GM19452 (cell line): ENCODE measurements around the gene MEMO1.
A peak's percentile ranks its signal among the peaks of the same experiment; 100 is the strongest.
"Not testable (repeated sequence)": the region's sequence is repeated elsewhere in the genome, so short reads cannot be mapped to it uniquely, and the experiment has no call there.

ENCODE experiments used
- ATAC-seq: cut with Tn5 transposase; IDR thresholded peaks from one replicate; pipeline ENCODE4 v1.9.1; 2021; ENCODE audit not compliant: unreplicated experiment

Gene MEMO1

DNA sequence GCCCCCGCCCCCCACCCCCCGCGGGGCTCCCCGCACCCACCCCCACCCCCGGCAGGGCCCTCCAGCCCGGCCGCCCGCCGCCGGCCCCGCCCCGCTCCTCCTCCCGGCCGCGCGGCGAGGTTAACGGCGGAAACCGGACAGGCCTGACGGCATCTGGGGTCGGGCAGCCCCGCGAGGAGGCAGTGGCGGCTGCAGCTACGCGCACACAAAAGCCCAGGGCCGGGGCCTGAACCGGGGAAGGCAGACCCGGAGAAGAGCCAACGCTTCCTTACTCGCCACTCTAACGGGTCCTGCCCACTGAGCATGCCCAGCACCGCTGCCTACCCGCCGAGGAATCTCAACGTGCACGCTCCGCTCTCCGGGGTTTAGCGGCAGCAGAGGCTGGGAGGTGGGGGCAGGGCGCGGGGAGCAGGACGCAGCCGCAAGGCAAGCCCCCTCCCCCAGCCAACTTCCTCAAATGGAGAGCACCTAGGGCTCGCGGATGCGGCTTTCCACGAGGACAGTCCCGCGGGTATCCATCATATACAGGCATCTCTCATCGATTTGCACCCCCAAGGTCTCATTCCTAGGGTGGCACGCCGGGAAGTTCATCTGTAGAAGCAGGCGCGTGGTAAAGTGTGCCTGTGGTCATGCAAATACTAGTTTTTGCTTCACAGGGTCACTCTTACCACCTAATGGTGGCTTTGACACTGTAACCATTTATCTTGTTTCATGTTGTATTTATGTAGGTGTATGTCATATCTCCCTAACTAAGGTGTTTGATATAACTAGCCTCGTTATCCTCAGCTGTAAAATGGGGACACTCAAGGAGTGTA lies at the start of gene MEMO1:
Gene MEMO1 (minus strand): TSS at position 339 of the 815 bp plus-strand sequence. CDS start 761 bp downstream, outside the sequence.
- peak; percentile 65 for ATAC-seq

DNA sequence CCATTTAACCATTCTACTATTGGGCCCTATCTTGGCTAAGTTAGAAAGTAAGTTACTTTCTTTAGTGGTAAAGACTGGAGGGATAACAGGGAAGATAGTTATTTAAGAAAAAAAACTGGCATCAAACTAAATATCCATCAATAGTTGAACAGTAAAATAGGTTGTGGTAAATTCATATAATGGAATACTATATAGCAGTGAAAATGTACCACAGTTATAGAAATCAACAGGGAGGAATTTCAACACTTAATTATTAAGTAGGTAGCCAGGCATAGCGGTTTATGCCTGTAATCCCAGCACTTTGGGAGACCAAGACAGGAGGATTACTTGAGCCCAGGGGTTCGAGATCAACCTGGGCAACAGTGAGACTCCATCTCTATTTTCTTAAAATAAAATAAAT lies 49.5 kb upstream of the MEMO1 start:
- no peak for ATAC-seq

DNA sequence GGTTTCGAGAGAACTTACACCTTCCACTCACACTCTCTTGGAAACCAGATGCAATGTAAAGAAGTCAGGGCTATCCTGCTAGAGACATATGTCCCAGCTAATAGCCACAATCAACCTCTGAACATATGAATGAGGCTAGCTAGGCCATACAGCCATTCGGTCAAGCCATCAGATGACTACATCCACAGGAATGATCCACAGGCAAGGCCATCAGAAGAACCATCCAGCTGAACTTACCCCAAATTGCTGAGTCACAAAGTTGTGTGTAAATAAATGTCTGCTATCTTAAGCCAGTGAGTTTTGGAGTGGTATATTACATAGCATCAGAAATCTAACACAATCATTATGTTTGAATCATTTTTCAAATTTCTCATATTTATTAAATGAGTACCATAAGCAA lies 47.3 kb upstream of the MEMO1 start:
- ATAC-seq: no peak

DNA sequence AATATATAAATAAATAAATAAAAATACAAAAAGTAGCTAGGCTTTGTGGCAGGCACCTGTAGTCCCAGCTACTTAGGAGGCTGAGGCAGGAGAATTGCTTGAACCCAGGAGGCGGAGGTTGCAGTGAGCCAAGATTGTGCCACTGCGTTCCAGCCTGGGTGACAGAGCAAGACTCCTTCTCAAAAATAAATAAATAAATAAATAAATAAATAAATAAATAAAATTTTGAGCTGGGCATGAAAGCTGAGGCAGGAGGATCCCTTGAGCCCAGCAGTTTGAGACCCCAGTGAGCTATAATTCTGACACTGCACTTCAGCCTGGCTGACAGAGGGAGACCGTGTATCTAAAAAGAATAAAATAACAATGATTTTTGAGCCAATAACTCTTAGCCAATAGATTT lies 43.8 kb upstream of the MEMO1 start:
- not testable (repeated sequence) for ATAC-seq

DNA sequence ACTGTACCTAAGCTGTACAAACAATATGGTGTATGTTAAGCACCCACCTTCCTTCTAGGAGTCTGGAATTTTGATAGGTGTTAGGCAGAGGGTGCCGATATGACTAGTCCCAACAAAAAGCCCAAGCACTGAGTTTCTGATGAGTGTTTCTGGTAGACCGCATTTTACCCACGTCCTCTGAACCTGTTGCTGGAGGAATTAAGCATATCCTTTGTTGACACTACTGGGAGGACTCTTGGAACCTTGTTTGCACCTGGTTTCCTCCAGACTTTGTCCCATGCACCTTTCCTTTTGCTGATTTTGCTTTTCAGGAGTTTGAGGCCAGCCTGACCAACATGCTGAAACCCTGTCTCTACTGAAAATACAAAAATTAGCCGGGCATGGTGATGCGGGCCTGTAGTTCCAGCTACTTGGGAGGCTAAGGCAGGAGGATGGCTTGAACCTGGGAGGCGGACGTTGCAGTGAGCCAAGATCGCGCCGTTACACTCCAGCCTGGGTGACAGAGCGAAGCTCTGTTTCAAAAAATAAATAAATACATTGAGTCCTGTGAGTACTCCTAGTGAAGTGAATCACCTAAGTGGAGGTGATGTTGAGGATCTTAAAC lies 41.1 kb upstream of the MEMO1 start:
- no peak for ATAC-seq

DNA sequence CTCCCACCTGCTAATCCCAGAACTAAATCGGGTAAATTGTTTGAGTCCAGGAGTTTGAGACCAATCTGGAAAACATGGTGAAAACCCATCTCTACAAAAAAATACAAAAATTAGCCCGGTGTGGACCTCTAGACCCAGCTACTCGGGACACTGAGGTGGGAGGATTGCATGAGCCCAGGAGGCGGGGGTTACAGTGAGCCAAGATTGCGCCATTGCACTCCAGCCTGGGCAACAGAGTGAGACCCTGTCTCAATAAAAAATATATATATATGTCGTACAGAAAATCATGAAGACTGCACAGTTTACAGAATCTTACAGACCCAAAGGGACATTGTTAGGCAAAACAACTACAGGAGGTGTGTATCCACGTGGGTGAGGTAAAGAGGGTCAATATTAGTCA lies 32.8 kb upstream of the MEMO1 start:
- no peak for ATAC-seq

DNA sequence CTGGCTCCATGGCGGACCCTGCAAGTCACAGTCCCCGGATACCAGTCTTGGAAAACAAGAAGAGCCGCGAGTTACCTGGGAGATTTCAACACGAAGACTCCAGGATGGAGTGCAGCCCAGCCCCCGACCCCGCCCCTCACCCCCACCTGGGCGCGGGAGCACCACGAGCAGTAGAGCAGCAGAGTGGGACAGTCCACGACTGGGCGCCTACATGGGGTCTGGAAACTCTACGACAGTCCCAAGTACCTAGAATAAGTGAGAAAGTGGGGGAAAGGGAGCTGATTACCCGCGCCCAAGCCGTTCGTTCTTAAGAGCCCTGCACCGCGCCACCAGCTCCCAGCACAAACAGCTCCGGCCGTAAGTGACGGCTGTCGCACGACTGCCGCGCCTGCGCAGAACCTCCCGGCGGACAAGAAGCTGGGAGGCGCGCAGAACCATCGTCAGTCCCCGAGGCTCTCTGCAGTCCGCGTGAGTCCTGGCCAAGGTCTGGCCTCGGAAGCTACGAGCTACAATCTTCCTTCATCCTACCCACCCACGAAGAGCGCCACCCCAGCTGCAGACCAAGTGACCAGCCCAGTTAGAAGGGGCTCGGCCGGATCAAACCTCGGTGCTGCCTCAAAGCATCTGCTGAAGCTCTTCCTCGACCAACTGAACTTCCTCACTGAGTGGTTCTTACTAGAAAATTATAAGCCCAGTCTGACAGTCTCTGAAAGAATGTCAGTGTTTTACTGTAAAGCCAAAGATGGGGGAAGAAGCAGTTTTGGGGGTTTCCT lies 28.8 kb upstream of the MEMO1 start, which contains the start of gene DPY30:
Gene DPY30 (minus strand): TSS at position 359 of the 773 bp plus-strand sequence. CDS start 349 bp downstream, at position 10.
- peak; percentile 86 for ATAC-seq

DNA sequence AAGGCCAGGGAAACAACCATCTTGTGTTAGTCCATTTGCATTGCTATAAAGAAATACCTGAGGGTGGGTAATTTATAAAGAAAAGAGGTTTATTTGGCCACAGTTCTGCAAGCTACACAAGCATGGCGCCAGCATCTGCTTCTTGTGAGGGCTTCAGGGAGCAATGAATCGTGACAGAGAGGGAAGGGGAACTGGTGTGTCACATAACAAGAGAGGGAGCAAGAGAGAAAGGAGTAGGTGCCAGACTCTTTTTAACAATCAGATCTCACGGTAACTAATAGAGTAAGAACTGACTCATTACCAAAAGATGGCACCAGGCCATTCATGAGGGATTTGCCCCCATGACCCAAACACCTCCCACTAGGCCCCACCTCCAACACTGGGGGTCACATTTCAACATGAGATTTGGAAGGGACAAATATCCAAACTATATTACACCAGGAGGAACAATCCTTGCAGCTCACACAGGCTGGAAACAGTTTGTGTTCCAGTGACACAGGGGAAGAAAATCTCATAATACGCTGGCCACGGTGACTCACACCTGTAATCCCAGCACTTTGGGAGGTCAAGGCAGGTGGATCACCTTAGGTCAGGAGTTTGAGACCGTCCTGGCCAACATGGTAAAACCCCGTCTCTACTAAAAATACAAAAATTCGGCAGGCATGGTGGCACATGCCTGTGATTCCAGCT lies 23.5 kb upstream of the MEMO1 start:
- not testable (repeated sequence) for ATAC-seq

DNA sequence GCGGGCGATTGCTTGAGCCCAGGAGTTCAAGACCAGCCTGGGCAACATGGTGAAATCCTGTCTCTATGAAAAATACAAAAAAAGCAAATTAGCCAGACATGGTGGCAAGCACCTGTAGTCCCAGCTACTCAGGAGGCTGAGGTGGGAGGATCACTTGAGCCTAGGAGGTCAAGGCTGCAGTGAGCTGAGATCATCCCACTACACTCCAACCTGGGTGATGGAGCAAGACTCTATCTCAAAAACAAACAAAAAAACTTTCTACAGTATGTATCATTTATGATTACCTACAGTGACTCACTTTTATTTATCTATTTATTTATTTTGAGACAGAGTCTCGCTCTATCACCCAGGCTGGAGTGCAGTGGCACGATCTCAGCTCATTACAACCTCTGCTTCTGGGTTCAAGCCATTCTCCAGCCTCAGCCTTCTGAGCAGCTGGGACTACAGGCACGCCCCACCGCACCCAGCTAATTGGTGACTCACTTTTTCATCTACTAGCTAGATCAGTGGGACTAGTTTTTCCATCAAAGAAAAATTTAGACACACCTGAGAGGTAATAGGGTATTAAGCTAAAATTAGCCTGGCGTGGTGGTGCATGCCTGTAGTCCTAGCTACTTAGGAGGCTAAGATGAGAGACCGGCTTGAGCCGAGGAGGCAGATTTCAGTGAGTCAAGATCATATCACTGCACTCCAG lies 8.1 kb upstream of the MEMO1 start:
- ATAC-seq: not testable (repeated sequence)

DNA sequence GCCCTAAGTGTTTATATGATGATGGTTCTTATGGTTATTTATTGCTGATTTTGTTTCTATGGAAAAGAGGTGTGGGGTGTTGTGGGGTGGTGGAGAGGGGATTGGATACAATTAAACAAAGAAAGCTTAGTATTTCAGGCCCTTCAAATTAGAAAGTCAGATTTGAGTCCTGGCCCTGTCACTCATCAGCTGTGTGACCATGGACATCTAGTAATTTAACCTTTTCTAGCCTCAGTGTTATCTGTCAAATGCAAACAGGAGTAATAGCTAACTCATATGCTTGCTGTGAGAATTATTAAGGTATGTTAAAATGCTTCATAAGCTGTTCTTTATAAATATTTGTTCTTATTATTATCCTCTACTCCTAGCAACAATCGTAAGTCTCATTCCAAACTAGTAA lies 2.1 kb upstream of the MEMO1 start:
- ATAC-seq: no peak

DNA sequence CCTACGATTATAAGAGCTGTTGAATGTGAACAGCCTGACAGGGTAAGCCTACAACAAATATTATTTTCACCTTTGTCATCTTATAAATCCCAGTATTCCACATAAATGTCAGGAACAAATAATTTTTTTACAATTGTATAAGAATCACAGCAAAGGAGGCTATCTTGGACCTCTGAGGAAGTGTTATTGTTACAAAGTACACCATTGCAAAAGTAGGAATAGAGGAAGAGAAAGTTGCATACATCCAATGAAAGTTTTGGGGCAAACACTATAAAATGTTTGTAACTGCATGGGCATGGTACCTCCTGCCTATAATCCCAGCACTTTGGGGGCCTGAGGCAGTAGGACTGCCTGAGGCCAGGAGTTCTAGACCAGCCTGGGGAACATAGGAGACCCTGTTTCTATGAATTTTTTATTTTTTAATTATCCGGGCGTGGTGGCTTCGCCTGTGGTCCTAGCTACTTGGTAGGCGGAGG lies 715 bp upstream of the MEMO1 start:
- no peak for ATAC-seq

DNA sequence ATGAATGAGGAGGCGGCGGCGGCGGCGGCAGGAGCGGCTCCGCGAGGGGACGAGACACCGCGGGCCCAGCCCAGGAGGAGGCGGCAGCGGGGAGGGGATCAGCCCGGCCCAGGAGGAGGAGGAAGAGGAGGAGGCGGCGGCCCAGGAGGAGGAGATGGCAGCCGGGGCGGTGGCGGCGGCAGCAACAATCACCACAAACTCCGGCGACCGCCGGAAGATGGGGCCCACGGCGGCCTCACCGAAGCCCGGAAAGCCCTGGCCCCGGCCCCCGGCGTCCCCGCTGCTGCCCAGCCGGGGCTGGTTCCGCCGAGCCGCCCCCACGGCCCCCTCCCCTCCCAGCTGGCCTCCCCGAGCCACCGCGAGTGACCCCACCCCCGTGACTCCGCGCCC lies 533 bp downstream of the MEMO1 start:
- peak; percentile 44 for ATAC-seq

DNA sequence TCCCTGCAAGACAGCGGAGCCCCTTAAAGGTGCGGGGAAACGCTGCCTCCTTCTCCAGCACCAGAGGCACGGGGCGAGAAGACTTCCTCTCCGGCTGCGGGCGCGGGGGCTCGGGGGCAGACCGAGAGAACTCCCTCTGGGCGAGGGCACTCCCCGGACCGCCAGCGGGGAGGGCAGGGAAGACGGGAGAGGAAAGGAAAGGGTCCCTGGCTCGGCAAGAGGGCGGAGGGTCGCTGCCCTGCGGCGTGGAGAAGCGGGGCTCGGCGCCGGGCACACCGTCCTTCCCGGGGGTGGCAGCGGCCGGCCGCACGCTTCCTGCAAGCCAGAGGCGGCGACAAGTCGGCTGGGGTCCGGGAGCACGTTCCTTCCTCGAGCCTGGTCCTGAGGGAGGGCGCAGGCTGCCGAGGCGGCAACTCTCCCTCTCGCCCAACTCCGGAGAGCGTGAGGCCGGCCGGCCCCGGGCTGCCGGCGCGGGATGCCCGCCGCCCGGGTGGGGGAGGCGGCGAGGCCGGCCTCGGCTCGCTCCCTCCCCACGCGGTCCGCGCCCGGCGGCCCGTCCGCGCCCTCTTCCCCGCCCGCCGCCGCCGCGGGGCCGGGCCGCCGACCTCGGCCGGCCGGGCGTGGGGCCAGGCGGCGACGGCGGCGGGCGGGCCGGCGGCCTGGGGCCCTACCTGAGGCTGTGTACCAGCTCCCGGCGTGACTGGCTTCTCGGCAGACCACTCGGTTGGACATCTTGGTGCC lies 1.1 kb downstream of the MEMO1 start:
- ATAC-seq: peak; percentile 19

DNA sequence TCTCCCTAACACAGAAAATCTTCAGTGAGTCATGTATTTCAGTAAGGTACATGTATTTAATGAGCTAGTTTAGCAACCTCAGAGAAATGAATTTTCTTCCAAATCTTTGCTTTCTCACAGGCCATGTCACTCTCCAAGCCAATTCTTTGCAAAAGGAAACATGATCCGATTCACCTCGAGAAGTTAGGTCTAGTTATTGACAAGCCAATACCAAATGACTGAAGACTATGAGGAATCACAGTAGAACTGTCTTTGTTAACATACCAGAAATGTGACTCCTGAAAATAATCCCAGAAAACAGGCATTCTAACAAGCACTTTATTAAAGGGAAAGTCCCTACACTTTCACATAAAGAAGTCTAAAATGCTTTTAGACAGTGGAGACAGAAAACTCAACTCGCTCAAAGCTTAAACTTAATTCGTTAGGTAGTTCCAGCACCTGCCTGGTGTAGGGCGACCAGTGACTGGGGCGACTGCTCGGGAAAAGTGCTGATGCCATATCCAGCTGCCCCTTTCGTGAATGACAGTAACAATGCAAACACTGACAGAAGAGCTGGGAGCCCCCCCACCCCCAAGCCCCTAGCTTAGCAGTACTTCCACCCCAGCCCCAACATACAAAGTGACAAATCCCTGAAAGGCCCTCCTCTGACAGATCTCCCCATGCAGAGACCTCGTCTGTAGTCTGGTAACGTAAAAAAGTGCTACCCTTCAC lies 1.8 kb downstream of the MEMO1 start:
- ATAC-seq: no peak

DNA sequence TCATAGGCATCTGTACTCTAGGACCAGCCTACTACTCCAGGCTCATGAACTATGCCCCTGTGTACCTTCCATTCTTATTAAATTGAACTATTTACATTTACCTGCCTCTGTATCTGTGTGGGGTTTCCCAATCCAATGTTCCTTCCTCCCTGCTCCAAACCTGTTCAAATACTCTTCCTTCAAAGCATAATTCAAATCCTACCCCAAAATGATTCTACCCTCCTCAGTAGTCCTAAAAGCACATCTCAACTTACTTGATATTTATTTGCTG lies 3.8 kb downstream of the MEMO1 start:
- no peak for ATAC-seq

DNA sequence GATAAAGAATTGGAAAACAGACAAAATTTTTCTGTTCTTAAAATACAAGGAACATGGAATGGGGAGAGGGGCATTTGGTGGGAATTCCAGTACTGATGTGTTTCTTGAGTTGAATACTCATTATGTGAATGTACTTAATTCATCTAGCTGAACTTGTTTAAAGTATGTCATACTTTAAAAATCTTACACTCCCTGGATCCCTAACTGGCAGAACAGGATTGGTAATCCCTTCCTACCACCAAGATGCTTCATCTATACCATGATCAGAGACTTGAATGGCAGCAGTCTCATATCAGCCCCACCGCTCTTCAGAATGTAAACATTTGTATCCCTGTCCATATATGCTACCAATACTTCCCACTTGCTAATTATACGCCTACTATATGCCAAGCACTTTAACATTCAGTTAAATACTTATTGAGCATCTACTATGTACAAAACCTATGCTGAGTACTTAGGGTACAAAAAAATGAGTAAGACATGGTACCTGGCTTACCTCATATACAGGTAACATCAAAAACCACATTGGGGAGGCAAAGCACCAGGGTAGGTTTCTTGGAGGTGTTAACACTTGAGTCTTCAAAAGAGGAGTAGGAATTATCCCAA lies 5.3 kb downstream of the MEMO1 start:
- ATAC-seq: no peak

DNA sequence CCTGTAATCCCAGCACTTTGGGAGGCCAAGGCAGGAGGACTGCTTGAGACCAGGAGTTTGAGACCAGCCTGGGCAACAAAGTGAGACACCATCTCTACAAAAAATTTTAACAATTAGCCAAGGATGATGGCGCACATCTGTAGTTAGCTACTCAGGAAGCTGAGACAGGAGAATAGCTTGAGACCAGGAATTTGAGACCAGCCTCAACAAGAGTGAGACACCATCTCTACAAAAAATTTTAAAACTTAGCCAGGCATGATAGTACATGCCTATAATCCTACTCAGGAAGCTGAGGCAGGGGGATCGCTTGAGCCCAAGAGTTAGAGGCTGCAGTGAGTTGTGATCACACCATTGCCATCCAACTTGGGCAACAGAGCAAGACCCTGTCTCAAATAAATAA lies 7.0 kb downstream of the MEMO1 start:
- ATAC-seq: no peak

DNA sequence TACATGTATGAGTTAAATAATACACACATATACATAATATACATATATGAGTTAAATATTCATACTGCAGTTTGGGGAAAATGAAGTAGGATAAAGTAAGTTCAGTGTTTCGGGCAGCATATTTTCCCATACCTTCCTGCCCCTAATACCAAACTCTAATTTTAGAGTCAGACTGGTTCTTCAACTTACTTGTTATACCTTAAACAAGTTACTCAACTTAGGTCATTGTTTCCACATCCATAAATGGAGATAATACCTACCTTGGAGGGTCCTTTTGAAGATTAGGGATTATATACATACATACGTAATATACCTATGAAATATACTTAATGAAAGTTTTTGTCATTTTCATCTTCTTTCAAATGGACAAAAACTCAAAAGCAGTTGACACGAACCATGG lies 8.4 kb downstream of the MEMO1 start:
- no peak for ATAC-seq

DNA sequence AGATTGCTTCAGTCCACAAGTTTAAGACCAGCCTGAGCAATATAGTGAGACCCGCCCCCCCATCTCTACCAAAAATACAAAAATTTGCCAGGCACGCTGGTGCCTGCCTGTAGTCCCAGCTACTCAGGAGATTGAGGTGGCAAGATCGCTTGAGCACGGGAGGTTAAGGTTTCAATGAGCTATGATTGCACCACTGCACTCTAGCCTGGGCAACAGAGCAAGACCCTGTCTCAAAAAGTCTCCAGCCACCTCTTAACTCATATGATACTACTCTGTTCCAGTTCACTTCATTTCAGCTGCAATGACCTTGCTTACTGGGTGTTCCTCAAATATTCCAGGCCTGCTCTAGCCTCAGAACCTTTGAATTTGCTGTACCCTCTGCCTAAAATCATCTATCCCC lies 11.4 kb downstream of the MEMO1 start:
- ATAC-seq: no peak
